ENCODE results near the gene CNN2. TPM values are rescaled to one million over a fixed set of nuclear protein-coding genes. Genes with fewer than 3 reads are reported as not detected.

Gene CNN2
- total RNA-seq, 1 experiment from 2014 or later = 11.7 TPM

GRCh38 chr19:1039646-1040475, 13.5 kb downstream of the CNN2 start, which contains the start of gene ABCA7:
ABCA7 (plus strand) TSS chr19:1040107; CDS start chr19:1041362, 1,255 bp downstream.
- in situ Hi-C loops (cut with HindIII; ENCODE audit: low pct_unique_long_range_greater_than_20kb, low sequenced_read_pairs) = no loop called here
- DNase-seq (ENCODE audit: low read depth, low spot score) = peak; percentile 93

- in situ Hi-C loops (cut with HindIII; ENCODE audit: low pct_unique_long_range_greater_than_20kb, low sequenced_read_pairs) = no loop called here
- peak; percentile 83 for DNase-seq (ENCODE audit: low read depth, low spot score)
These were observed 14.3 kb downstream of the CNN2 start for GRCh38 chr19:1040476-1041271.

GRCh38 chr19:1041272-1041834, 14.9 kb downstream of the CNN2 start:
- in situ Hi-C loops (cut with HindIII; ENCODE audit: low pct_unique_long_range_greater_than_20kb, low sequenced_read_pairs) = no loop called here
- no peak for DNase-seq (ENCODE audit: low read depth, low spot score)

GRCh38 chr19:1041835-1042685, 15.7 kb downstream of the CNN2 start:
- in situ Hi-C loops (cut with HindIII; ENCODE audit: low pct_unique_long_range_greater_than_20kb, low sequenced_read_pairs) = no loop called here
- DNase-seq (ENCODE audit: low read depth, low spot score) = no peak

GRCh38 chr19:1042689-1043511, 16.5 kb downstream of the CNN2 start:
- no peak for DNase-seq (ENCODE audit: low read depth, low spot score)
- in situ Hi-C loops (cut with HindIII; ENCODE audit: low pct_unique_long_range_greater_than_20kb, low sequenced_read_pairs) = no loop called here

GRCh38 chr19:1045247-1045603, 18.8 kb downstream of the CNN2 start:
- DNase-seq (ENCODE audit: low read depth, low spot score) = peak; percentile 46
- in situ Hi-C loops (cut with HindIII; ENCODE audit: low pct_unique_long_range_greater_than_20kb, low sequenced_read_pairs) = no loop called here

- no peak for DNase-seq (ENCODE audit: low read depth, low spot score)
- in situ Hi-C loops (cut with HindIII; ENCODE audit: low pct_unique_long_range_greater_than_20kb, low sequenced_read_pairs) = no loop called here
These were observed 19.8 kb downstream of the CNN2 start for GRCh38 chr19:1046117-1046626.

GRCh38 chr19:1046836-1047695, 20.7 kb downstream of the CNN2 start:
- no peak for DNase-seq (ENCODE audit: low read depth, low spot score)

GRCh38 chr19:1047696-1048147, 21.3 kb downstream of the CNN2 start:
- in situ Hi-C loops (cut with HindIII; ENCODE audit: low pct_unique_long_range_greater_than_20kb, low sequenced_read_pairs) = no loop called here
- no peak for DNase-seq (ENCODE audit: low read depth, low spot score)

More at GRCh38 chr19:1046836-1047695, 20.7 kb downstream of the CNN2 start:
- in situ Hi-C loops (cut with HindIII; ENCODE audit: low pct_unique_long_range_greater_than_20kb, low sequenced_read_pairs) = no loop called here

GRCh38 chr19:1049106-1049505, 22.7 kb downstream of the CNN2 start:
- DNase-seq (ENCODE audit: low read depth, low spot score) = no peak
- in situ Hi-C loops (cut with HindIII; ENCODE audit: low pct_unique_long_range_greater_than_20kb, low sequenced_read_pairs) = no loop called here

- in situ Hi-C loops (cut with HindIII; ENCODE audit: low pct_unique_long_range_greater_than_20kb, low sequenced_read_pairs) = no loop called here
- DNase-seq (ENCODE audit: low read depth, low spot score) = no peak
These were observed 23.4 kb downstream of the CNN2 start for GRCh38 chr19:1049800-1050199.

- in situ Hi-C loops (cut with HindIII; ENCODE audit: low pct_unique_long_range_greater_than_20kb, low sequenced_read_pairs) = no loop called here
- no peak for DNase-seq (ENCODE audit: low read depth, low spot score)
These were observed 24.8 kb downstream of the CNN2 start for GRCh38 chr19:1050989-1051788.

- in situ Hi-C loops (cut with HindIII; ENCODE audit: low pct_unique_long_range_greater_than_20kb, low sequenced_read_pairs) = no loop called here
- no peak for DNase-seq (ENCODE audit: low read depth, low spot score)
These were observed 25.4 kb downstream of the CNN2 start for GRCh38 chr19:1051791-1052190.

- in situ Hi-C loops (cut with HindIII; ENCODE audit: low pct_unique_long_range_greater_than_20kb, low sequenced_read_pairs) = no loop called here
- no peak for DNase-seq (ENCODE audit: low read depth, low spot score)
These were observed 26.1 kb downstream of the CNN2 start for GRCh38 chr19:1052349-1052975.

Data from SK-MEL-5 (cell line).